A549 treated with Hydrocortisone at 1 μM for 4 hours (cell line): ENCODE measurements around the gene ZNF891. TPM values are rescaled to one million over a fixed set of nuclear protein-coding genes. Genes with fewer than 3 reads are reported as not detected.

Source experiments
- total RNA-seq: library from RNA; stranded (reverse); fragments of 200-300 nt; extraction: Qiagen RNA extraction; gene quantifications from 5 replicates; pipeline ENCODE4 v1.2.3, GENCODE V29; 2022

Gene ZNF891
- total RNA-seq: 0.16 to 0.46 TPM (median 0.37 TPM) in 5 replicates

DNA sequence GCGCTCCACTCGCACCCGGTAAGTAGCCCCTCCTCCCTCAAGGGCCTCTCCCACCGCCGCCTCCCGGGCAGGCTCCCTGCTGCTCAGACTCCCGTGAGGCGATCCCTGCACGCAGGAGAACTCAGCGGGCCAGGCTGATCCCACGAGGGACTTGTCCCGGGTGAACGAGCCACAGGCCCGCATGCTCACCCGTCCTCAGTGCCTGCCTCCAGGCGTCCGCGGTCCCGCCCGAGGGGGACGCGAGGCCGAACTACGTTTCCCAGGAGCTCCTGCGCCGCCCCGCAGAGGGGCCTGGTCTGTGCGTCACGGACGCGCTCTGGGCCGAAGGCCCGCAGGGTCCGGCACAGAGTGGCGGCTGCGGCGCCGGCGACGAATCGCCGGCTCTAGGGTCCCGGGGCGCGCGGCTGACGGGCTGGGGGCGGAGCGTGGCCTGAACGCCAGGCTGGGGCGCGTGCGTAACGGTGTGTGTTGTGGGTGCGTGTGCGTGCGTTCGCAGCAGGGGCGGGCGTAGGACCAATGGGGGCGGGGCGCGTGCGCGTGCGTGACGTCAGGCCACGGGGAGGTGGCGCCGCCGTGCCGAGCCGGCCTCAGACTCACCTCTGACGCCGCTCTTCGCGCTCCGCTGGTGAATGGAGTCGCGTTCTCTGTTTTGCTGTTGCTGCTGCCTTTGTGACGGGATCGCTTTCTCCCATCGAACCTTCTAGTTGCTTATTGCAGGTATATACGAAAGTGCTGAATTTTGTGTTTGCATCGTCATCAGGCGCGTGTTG lies at the start of gene ZNF891, which contains the start of gene ZNF10:
ZNF891 (minus strand) TSS at position 237 of the 770 bp plus-strand sequence. CDS start 8,356 bp downstream, outside the sequence.
ZNF10 (plus strand) TSS at position 590 of the 770 bp plus-strand sequence. CDS start 13,866 bp downstream, outside the sequence.

DNA sequence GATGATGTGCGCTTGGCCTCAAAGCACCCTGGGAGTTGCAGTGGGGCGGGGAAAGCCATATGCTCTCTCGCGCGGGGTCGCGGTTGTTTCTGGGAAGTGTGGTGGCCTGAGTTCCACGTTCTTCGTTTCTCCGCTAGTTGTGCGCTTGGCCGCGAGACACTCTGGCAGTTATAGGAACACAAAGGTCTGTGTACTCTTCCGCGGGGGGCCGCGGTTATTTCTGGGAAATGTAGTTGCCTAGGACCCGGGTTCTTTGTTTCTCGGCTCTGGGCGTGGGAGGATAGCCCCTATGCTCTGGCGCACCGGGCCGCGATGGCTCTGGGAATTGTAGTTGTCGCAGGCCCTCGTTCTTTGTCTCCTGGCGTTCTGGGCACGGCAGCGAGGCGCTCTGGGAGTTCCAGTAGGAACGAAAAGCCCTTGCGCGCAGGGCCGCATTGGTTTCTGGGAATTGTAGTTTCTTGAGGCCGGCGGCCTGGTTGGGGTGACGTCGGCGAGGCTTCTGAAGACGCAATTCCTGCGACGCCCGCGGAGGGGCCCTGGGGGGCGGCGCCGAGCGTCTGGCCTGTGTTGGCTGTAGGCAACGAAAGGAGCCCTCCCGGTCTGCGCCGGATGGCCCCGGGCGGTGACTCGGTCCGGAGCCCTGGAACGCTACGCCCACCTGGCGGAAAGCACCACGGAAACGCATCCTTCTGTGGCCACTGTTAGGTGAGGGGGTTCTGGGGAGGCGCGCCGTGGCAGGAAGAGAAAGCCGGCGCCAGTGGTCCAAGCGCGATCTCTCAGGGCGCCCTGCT lies 49.5 kb downstream of the ZNF891 start, which contains the start of gene ZNF140:
ZNF140 (plus strand) TSS at position 556 of the 791 bp plus-strand sequence. CDS start 398 bp downstream, outside the sequence.

Other genes with a start within 250 kb of the ZNF891 start
- gene CHFR, start 242.7 kb downstream of the ZNF891 start, total RNA-seq: 20.6 to 26.6 TPM (median 22.6 TPM) in 5 replicates
- gene ZNF605, start 174.0 kb downstream of the ZNF891 start, total RNA-seq: 2.1 to 4.1 TPM (median 3.1 TPM) in 5 replicates
- 7.0 to 10.3 TPM (median 7.8 TPM) in 5 replicates for gene ZNF26, start 143.9 kb downstream of the ZNF891 start, total RNA-seq
- gene ZNF84, start 92.8 kb downstream of the ZNF891 start, total RNA-seq: 10.6 to 15.8 TPM (median 11.9 TPM) in 5 replicates
- gene ZNF140, start 49.4 kb downstream of the ZNF891 start, total RNA-seq: 8.7 to 9.8 TPM (median 9.1 TPM) in 5 replicates
- 1.1 to 1.9 TPM (median 1.3 TPM) in 5 replicates for gene ZNF10, start 353 bp upstream of the ZNF891 start, total RNA-seq
- 8.1 to 19.0 TPM (median 10.4 TPM) in 5 replicates for gene ZNF268, start 51.2 kb upstream of the ZNF891 start, total RNA-seq
- gene ANHX, start 105.6 kb upstream of the ZNF891 start, total RNA-seq: not detected in 5 replicates